Nephron (organoid): ENCODE measurements around the gene GNLY.

ENCODE experiments used
- H3K27ac Mint-ChIP-seq, 3 experiments: 2 replicates each; pipeline ENCODE4 v1.8.0; 2020; ENCODE audit warnings: mixed read lengths in 3 of 3, mild to moderate bottlenecking in 2 of 3, moderate library complexity in 1 of 3
- H3K27me3 Mint-ChIP-seq: 2 replicates; pipeline ENCODE4 v1.8.0; 2021; ENCODE audit warnings: low read depth, mild to moderate bottlenecking, moderate library complexity, mixed read lengths
- H3K36me3 Mint-ChIP-seq: 2 replicates; pipeline ENCODE4 v1.8.0; 2020; ENCODE audit warnings: low read depth, mixed read lengths
- H3K4me1 Mint-ChIP-seq: 2 replicates; pipeline ENCODE4 v1.8.0; 2020; ENCODE audit warnings: mixed read lengths
- H3K4me3 Mint-ChIP-seq, 3 experiments: 2 replicates each; pipeline ENCODE4 v1.8.0; 2020; ENCODE audit warnings: mild to moderate bottlenecking in 3 of 3, mixed read lengths in 3 of 3, moderate library complexity in 2 of 3
- H3K9me3 Mint-ChIP-seq: 2 replicates; pipeline ENCODE4 v1.8.0; 2020; ENCODE audit warnings: mixed read lengths
- TF ChIP-seq, protein P1 (sequence below), 3 experiments: fragments of 200-600 bp; sonication (generic); IDR thresholded peaks; one replicate each; pipeline ENCODE4 v1.5.0; 2021; ENCODE audit warnings: antibody characterized with exemption in 3 of 3; ENCODE audit not compliant: unreplicated experiment in 3 of 3

Gene GNLY

DNA sequence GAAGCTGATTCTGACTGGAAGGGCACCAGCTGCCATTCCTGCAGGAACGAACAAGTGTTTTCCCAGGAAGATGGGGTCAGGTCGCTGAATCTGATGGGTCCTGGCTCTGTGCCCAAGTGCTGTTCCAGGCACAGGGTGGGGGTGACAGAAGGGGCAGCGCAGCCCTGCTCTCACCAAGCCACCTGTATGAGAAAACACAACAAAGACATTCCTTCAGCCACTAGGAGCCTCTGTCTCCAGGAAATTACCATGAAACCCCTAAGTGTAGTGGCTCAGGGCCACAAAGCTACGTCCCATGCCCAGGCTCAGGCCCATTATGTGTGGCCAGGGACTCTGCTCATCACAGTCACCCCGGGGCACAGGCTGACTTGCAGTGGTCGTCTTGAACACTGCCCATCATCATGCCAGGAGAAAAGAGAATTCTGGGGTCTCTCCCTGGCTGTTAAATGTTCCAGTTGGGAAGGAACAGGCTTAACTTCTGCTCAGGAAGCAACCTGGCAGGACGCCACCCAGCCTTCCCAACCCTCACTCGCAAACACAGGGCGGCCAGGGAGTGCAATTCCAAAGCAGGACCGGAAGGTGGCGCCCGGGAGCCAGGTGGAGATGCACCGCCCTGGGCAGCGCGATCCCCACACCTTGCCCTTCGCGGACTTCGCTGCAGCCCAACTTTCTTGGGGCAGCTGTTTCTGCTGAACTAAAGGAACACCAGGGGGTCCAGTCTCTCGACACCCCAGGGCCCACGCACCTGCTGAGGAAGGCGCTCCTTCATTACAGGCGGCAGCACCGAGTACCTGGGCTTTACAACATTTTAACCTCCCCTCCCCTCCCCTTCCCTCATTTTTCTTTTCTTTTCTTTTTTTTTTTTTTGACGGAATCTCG is 15.1 kb upstream of the GNLY start:
- no peaks in the 10 kb centered on the region for H3K9me3 Mint-ChIP-seq

DNA sequence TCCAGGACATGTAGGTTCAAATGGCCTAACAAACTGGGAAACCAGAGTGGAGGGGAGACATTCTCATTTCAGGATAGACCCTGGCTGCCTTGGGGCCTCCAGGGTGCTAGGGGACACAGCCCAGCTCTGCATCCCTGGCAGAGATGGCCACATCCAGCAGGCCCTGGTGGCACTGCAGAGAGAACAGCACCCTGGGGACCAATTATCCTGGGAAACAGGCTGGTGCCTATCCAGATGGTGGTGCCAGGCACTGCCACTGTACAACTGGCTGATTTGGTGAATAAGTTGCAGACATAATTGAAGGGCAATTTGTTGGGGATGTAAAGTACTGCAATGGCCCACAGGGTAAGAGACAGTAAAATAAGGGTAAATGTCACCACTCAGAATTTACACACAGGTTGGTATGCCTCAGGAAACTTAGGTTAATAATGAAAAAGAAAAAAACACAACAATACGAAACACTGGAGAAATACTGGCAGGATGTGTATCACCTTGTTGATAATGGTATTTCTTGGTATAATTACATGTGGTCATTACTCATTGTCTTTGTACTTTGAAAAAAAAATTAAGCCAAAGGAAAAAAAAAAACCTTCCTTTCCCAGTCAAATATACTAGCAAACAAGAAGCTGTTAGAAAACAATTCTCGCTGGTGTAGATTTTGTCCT is 13.3 kb upstream of the GNLY start:
- H3K36me3 Mint-ChIP-seq = no peaks in the 10 kb centered on the region
- no peaks in the 10 kb centered on the region for H3K9me3 Mint-ChIP-seq
- no peaks in the 10 kb centered on the region for H3K4me1 Mint-ChIP-seq
- TF ChIP-seq, protein P1, sequence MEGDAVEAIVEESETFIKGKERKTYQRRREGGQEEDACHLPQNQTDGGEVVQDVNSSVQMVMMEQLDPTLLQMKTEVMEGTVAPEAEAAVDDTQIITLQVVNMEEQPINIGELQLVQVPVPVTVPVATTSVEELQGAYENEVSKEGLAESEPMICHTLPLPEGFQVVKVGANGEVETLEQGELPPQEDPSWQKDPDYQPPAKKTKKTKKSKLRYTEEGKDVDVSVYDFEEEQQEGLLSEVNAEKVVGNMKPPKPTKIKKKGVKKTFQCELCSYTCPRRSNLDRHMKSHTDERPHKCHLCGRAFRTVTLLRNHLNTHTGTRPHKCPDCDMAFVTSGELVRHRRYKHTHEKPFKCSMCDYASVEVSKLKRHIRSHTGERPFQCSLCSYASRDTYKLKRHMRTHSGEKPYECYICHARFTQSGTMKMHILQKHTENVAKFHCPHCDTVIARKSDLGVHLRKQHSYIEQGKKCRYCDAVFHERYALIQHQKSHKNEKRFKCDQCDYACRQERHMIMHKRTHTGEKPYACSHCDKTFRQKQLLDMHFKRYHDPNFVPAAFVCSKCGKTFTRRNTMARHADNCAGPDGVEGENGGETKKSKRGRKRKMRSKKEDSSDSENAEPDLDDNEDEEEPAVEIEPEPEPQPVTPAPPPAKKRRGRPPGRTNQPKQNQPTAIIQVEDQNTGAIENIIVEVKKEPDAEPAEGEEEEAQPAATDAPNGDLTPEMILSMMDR (IDR thresholded peaks at IDR 0.05; ENCODE audit: unreplicated experiment in 3 of 3) = no peak
- no peak overlapping the region for H3K27ac Mint-ChIP-seq
- H3K27me3 Mint-ChIP-seq = peaks cover 5% of the 10 kb centered on the region
- no peak overlapping the region for H3K4me3 Mint-ChIP-seq

More for the DNA sequence above, 15.1 kb upstream of the GNLY start:
- H3K27ac Mint-ChIP-seq = no peak overlapping the region
- no peaks in the 10 kb centered on the region for H3K36me3 Mint-ChIP-seq
- TF ChIP-seq, protein P1 (IDR thresholded peaks at IDR 0.05; ENCODE audit: unreplicated experiment in 3 of 3) = peak; percentile 97 to 99 (median 98)
- H3K4me1 Mint-ChIP-seq = no peaks in the 10 kb centered on the region
- no peak overlapping the region for H3K4me3 Mint-ChIP-seq
- peaks cover 8% of the 10 kb centered on the region for H3K27me3 Mint-ChIP-seq

DNA sequence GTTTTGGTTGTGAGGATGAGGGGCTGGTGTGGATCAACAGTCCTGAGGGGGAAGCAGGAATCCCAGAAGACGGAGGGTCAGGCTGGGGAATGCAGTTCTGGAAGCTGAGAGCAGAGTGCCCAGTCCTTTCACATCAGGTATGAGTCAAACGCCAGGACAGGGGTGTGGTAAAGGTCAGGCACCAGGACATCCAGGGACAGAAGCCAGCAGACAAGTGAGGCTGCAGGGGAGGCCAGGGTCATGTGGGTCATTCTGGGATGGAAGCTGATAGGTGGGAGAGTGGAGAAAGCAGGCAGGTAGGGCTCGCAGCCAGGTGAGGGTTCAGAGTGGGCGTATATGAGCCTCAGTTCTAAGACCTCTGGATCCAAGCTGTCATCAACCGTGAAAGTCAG is 12.8 kb upstream of the GNLY start:
- TF ChIP-seq, protein P1 (IDR thresholded peaks at IDR 0.05; ENCODE audit: unreplicated experiment in 3 of 3) = no peak
- Mint-ChIP-seq H3K36me3 (no peaks in the 10 kb centered on the region), H3K4me1 (no peaks in the 10 kb centered on the region), H3K9me3 (no peaks in the 10 kb centered on the region), H3K27me3 (peaks cover 9% of the 10 kb centered on the region), H3K27ac (no peak overlapping the region), H3K4me3 (no peak overlapping the region)

DNA sequence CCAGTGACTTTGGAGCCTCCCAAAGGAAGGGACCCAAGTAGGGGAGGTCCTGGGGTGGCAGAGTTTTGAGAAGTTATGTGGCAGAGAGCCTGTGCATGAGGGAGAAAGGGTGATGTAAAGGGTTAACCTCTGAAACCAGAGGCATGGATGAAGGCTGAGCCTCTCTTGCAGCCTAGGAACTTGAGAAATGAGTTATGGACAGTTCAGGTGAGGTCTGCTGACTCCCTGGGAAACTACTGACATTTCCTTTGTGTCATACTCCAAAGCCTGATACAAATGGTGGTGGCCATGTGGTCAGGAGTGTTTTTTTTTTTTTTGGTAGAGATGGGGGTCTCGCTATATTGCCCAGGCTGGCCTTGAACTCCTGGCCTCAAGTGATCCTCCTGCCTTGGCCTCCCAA is 12.4 kb upstream of the GNLY start:
- Mint-ChIP-seq H3K36me3 (no peaks in the 10 kb centered on the region), H3K27me3 (peaks cover 9% of the 10 kb centered on the region), H3K27ac (no peak overlapping the region), H3K4me1 (no peaks in the 10 kb centered on the region), H3K4me3 (no peak overlapping the region), H3K9me3 (no peaks in the 10 kb centered on the region)
- TF ChIP-seq, protein P1 (IDR thresholded peaks at IDR 0.05; ENCODE audit: unreplicated experiment in 3 of 3) = no peak

DNA sequence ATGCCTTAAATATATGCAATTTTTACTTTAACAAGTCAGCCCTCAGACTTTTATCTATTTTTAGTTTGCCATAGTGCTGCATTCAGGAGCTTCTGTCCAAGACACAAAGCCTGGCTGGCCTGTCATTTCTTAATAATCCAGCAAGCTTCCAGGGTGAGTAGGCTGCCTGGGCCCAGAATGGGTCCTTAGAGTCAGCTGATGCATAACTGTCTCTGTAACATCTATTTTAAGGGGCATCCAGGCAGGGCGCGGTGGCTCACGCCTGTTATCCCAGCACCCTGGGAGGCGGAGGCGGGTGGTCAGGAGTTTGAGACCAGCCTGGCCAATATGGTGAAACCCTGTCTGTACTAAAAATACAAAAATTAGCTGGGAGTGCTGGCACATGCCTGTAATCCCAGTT is 11.8 kb upstream of the GNLY start:
- no peak overlapping the region for H3K27ac Mint-ChIP-seq
- H3K36me3 Mint-ChIP-seq = no peaks in the 10 kb centered on the region
- no peaks in the 10 kb centered on the region for H3K9me3 Mint-ChIP-seq
- peaks cover 11% of the 10 kb centered on the region for H3K27me3 Mint-ChIP-seq
- no peaks in the 10 kb centered on the region for H3K4me1 Mint-ChIP-seq
- no peak overlapping the region for H3K4me3 Mint-ChIP-seq
- TF ChIP-seq, protein P1 (IDR thresholded peaks at IDR 0.05; ENCODE audit: unreplicated experiment in 3 of 3) = no peak
